Measurements from ENCODE around the gene ABCC10. TPM values are rescaled to one million over a fixed set of nuclear protein-coding genes. Genes with fewer than 3 reads are reported as not detected.
"Not testable (repeated sequence)": the region's sequence is repeated elsewhere in the genome, so short reads cannot be mapped to it uniquely, and the experiment has no call there.

ABCC10 gene
- total RNA-seq, 2 donors from 2014 or later: 12.5 to 13.7 TPM

DNA sequence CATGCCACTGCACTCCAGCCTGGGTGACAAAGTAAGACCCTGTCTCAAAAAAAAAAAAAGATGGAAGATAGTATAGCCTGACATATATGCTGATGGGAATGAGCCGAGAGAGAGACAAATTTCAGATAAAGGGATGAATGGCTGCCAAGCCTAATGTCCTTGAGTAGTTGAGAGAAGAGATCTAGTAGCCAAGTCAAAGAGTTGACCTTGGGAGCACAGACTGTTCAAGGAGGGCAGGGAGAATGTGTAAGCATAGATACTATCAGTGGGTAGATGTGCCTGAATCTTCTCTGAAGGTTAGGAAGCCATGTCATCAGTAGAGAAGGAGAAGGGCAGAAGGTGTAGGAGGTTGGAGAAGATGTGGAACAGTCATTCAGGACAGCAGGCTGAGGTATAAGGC is 20.0 kb upstream of the ABCC10 start:
- DNase-seq (no peak), ATAC-seq (no peak)
- intact Hi-C loops (cut with DNase I): no loop called here

DNA sequence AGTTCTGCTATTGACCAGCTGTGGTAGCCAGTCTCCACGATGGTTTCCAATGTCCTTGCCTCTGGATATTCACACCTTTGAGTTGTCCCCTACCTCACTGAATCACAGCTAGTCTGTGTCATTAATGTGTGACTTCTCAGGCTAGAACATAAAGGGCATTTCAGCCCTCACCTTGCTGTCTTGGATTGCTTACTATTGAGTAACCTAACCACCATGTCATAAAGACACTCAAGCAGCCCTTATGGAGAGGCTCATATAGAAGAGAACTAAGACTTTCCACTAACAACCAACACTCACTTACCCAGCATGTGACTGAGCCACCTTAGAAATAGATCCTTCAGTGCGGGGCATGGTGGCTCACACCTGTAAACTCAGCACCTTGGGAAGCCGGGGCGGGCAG is 19.1 kb upstream of the ABCC10 start:
- DNase-seq (no peak), ATAC-seq (no peak)
- intact Hi-C loops (cut with DNase I): no loop called here

DNA sequence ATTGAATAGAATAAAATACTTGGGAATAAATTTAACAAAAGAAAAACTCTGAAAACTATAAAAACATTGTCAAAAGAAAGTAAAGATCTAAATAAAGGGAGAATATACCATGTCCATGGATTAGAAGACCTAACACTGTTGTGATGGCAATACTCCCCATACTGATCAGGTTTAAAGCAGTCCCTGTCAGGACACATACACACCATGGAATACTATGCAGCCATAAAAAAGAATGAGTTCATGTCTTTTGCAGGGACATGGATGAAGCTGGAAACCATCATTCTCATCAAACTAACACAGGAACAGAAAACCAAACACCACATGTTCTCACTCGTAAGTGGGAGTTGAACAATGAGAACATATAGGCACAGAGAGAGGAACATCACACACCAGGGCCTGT is 16.6 kb upstream of the ABCC10 start:
- ATAC-seq; intact Hi-C loops (cut with DNase I); DNase-seq: not testable (repeated sequence)

DNA sequence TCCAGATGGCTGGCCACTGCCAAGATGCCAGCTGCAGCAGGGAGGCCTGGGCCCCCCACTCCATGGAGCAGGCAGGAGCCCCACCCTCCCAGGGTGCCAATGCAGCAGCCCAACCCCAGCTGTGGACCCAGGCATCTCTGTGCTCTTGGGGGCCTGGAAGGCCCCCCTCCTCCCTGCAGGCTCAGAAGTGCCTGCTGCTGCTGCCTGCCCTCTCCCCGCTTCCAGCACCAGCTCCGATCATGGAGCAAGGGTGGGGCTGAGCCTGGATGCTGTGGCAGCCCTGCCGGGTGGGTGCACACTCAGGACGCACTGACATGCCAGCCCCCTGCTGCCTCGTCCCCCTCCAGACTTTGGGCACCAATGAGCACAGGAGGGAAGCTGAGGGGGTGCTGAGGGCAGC is 14.8 kb upstream of the ABCC10 start:
- ATAC-seq (no peak), DNase-seq (no peak)
- intact Hi-C loops (cut with DNase I): no loop called here

DNA sequence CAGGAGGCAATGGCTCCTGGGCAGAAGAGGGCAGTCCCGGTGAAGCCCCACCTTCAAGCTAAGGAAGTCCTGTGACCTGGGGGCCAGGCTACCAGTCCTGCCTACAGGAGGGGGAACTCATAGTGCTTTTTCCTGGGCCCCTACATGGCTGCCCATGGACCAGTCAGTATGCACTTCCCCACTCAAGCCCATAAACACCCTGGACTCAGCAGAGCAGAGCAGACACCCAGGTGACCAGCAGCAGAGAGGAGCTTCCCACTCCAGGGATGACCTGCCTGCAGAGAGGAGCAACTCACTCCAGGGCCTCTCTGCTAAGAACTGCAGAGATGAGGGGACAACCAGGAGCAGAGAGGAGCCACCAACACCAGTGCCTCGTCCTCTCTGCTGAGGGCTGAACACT is 14.3 kb upstream of the ABCC10 start:
- ATAC-seq: no peak

DNA sequence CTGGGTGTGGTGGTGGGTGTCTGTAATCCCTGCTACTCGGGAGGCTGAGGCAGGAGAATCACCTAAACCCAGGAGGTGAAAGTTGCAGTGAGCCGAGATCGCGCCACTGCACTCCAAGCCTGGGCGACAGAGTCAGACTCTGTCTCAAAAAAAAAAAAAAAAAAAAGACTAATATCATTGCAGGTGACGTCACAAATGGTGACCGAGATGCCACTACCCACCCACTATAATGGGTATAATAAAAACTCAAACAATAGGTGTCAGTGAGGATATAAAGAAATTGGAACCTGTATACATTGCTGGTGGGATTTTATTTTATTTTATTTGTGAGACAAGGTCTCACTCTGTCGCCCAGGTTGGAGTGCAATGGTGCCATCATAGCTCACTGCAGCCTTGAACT is 12.1 kb upstream of the ABCC10 start:
- ATAC-seq; intact Hi-C loops (cut with DNase I): not testable (repeated sequence)

More for the DNA sequence above, 14.3 kb upstream of the ABCC10 start:
- DNase-seq: no peak
- intact Hi-C loops (cut with DNase I): no loop called here

DNA sequence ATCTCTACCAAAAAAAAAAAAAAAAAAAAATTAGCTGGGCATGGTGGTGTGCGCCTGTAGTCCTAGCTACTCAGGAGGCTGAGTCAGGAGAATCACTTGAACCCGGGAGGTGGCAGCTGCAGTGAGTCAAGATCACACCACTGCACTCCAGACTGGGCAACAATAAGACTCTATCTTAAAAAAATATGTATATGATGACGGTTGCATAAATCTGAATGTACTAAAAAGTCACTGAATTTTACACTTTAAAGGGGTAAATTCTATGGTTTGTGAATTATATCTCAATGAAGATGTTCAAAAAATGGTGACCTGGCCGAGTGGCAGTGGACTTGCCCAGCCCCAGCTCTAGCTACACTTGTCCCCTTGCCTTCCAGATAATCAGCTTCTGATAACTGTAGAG is 10.4 kb upstream of the ABCC10 start:
- no peak for DNase-seq
- intact Hi-C loops (cut with DNase I): no loop called here
- ATAC-seq: no peak

More for the DNA sequence above, 12.1 kb upstream of the ABCC10 start:
- DNase-seq: not testable (repeated sequence)

DNA sequence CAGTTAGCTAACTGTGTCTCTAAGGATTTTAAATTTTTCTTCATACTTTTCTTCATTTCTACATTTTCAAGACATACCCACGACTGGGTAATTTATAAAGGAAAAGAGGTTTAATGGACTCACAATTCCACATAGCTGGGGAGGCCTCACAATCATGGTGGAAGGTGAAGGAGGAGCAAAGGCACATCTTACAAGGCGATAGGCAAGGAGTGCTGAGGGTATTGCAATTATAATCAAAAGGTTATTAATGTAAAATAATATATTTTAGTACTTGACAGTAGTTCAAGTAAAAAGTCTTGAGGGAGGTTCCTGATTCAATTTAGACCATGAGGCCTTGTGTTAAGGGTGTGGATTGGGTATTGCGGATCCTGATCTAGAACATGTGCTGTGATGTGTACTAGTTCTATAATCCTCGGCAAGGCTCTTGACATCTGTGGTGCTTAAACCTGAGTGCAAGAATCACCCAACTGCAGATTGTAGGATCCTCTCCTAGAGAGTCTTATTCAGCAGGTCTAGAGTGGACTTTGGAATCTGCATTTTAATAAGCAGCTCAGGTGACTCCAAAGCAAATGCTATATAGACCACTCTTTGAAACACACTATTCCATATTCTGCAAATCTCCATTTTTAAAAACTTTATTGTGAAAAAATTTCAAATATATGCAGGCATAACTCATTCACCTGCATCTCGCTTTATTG is 7.2 kb upstream of the ABCC10 start:
- DNase-seq: no peak
- intact Hi-C loops (cut with DNase I): no loop called here
- ATAC-seq: no peak

DNA sequence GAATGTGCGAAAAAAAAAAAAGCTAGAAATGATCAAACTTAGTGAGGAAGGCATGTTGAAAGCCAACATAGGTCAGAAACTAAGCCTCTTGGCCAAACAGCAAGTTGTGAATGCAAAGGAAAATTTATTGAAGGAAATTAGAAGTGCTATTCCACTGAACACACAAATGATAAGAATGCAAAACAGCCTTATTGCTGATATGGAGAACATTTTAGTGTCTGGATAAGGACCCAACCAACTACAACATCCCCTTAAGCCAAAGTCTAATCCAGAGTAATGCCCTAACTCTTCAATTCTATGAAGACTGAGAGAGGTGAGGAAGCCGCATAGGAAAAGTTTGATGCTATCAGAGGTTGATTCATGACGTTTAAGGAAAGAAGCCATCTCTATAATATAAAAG is 5.5 kb upstream of the ABCC10 start:
- intact Hi-C loops (cut with DNase I): no loop called here
- DNase-seq (no peak), ATAC-seq (no peak)

DNA sequence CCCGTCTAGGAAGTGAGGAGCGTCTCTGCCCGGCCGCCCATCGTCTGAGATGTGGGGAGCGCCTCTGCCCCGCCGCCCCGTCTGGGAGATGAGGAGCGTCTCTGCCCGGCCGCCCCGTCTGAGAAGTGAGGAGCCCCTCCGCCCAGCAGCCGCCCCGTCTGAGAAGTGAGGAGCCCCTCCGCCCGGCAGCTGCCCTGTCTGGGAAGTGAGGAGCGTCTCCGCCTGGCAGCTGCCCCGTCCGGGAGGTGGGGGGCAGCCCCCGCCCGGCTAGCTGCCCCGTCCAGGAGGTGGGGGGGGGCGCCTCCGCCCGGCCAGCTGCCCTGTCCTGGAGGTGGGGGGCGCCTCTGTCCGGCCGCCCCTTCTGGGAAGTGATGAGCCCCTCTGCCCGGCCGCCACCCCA is 2.3 kb upstream of the ABCC10 start:
- intact Hi-C loops (cut with DNase I): loop anchor here in 1 of 2 donors (5.0 kb wide), 1 partner anchor 53 kb away; no protein-coding TSS in a partner anchor
- not testable (repeated sequence) for DNase-seq, ATAC-seq

DNA sequence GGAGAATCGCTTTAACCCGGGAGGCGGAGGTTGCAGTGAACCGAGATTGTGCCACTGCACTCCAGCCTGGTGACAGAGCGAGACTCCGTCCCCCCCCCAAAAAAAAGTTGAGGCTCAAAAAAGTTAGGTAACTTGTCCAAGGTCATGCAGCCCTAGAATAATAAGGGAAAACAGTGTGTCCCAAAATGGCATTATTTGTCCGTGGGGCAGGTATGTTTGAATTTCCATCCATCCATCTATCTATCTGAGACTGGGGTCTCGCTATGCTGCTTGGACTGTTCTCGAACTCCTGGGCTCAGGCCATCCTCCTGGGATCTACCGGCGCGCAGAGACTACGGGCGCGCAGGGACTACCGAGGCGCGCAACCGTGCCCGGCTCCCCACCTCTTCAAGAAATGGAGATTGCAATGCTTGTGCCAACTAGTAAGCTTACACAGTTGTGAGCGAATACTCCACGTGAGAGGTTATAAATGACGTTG is 374 bp upstream of the ABCC10 start:
- DNase-seq (no peak), ATAC-seq (no peak)
- intact Hi-C loops (cut with DNase I): loop anchor here in 1 of 2 donors (5.0 kb wide), 1 partner anchor 55 kb away; no protein-coding TSS in a partner anchor

DNA sequence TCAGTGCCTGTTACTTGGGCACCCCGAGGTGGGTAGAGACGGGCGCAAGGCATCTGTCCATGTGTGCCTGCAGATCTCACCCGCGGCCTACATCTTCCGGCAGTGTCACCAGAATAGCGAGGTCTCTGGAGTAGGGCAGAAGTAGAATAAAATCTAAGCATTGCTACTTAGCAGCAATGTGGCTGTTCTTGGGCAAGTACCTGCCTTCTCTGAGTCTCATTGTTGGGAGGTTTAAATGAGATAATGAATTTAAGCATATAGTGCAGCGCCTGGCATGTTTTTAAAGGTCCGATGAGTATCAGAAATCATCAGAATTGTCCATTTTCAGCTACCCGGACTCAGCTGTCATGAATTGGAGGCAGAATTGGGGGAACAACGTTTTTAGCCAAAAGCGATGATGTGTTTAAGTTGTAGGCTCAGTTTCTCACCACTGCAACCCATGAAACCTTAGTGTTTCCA is 800 bp downstream of the ABCC10 start:
- intact Hi-C loops (cut with DNase I): loop anchor here in 1 of 2 donors (5.0 kb wide), 1 partner anchor 56 kb away; no protein-coding TSS in a partner anchor
- ATAC-seq (no peak), DNase-seq (no peak)

DNA sequence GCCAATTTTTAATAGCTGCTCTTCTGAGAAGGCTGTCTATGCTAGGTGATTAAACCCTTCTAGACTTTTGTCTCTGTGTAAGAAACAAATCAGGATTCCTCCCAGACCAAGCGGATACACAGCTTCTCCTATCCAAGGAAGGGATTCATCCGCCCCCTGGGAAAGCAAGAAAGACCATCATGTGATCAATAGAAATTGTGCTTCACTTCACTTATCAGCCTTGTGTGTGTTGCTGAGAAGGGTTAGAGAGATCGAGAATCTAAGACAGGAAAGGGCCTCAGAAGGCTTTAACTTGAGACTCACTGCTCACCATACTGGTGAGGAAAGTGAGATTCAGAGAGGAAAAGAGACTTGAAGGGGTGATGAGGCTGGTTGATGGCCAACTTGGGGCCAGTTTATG is 1.5 kb downstream of the ABCC10 start:
- DNase-seq (no peak), ATAC-seq (no peak)
- intact Hi-C loops (cut with DNase I): loop anchor here in 1 of 2 donors (5.0 kb wide), 1 partner anchor 57 kb away; no protein-coding TSS in a partner anchor

DNA sequence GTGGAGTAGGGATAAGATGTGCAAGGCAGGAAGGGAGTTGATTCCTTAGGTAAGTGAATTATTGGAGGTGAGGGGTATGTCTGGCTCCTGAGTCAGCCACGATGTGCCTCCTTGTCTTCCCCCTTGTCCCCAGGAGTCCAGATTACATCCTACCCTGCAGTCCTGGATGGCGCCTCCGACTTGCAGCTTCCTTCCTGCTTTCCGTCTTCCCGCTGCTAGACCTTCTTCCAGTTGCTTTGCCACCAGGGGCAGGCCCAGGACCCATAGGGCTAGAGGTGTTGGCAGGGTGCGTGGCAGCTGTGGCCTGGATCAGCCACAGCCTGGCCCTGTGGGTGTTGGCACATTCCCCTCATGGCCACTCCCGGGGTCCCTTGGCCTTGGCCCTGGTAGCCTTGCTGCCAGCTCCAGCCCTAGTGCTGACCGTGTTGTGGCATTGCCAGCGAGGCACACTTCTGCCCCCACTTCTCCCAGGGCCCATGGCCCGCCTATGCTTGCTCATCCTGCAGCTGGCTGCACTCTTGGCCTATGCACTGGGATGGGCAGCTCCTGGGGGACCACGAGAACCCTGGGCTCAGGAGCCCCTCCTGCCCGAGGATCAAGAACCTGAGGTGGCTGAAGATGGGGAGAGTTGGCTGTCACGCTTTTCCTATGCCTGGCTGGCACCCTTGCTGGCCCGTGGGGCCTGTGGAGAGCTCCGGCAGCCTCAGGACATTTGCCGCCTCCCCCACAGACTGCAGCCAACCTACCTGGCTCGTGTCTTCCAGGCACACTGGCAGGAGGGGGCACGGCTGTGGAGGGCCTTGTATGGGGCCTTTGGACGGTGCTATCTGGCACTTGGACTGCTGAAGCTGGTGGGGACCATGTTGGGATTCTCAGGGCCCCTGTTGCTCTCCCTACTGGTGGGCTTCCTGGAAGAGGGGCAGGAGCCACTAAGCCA is 4.9 kb downstream of the ABCC10 start:
- no peak for ATAC-seq
- no peak for DNase-seq
- intact Hi-C loops (cut with DNase I): no loop called here

DNA sequence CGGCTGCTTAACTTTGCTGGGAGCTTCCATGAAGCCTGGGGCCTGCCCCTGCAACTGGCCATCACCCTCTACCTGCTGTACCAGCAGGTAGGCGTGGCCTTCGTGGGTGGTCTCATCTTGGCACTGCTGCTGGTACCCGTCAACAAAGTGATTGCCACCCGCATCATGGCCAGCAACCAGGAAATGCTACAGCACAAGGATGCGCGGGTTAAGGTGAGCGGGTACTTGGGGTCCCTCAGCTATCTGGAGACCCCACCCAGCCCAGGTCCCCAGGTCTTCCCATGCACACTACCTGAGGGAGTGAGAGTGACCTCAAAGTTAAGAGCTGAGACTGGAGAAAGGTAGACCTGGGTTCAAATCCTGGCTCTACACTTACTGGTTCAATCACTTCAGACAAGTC is 5.8 kb downstream of the ABCC10 start:
- DNase-seq (no peak), ATAC-seq (no peak)
- intact Hi-C loops (cut with DNase I): no loop called here

DNA sequence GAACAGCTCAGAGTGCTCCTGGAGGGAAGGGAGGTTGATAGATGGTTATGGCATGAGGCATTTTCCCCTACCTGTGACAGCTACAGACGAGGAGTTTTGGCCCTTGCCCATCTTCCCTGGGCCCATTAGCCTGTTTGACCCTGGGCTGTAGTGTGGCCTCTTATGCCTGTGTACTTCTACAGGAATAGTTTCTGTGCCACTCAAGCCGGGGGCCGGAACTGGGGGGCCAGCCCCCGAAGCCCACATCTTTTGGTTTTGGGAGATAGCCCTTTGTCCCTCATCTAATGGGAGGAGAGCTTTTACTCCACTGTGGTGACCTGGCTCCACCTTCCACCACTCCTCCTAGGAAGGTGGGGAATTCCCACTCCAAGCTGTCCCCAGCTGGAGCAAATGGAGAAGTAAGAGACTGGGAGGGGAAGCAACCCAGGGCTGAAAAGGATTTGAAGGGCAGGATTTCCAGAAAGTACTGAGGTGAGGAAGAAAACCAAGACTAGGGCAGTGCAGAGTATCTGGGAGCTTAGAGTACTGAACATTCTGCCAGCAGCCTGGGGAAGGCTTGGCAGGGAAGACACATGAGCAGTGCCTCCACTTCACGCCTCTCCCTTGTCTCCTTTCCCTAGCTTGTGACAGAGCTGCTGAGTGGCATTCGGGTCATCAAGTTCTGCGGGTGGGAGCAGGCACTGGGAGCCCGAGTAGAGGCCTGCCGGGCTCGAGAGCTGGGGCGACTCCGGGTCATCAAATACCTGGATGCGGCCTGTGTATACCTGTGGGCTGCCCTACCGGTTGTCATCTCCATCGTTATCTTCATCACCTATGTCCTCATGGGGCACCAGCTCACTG is 6.9 kb downstream of the ABCC10 start:
- intact Hi-C loops (cut with DNase I): no loop called here
- DNase-seq (peak; percentile 42), ATAC-seq (peak; percentile 45 to 64)

DNA sequence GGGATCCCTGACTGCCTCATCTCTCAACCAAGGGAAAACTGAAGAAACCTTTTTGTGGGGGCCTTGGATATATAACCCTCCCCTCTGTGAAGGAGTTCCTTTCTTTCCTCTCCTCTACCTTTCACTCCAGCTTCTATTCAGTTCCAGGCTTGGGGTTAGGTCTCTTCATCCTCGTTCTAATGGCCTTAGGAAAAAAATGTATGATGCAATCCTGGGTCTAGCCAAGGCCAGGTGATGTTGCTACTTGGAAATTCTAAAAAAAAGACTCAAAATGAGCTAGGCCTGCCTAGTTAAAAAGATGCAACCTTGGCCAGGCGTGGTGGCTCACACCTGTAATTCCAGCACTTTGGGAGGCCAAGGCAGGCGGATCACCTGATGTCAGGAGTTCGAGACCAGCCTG is 7.6 kb downstream of the ABCC10 start:
- DNase-seq (no peak), ATAC-seq (no peak)
- intact Hi-C loops (cut with DNase I): no loop called here

DNA sequence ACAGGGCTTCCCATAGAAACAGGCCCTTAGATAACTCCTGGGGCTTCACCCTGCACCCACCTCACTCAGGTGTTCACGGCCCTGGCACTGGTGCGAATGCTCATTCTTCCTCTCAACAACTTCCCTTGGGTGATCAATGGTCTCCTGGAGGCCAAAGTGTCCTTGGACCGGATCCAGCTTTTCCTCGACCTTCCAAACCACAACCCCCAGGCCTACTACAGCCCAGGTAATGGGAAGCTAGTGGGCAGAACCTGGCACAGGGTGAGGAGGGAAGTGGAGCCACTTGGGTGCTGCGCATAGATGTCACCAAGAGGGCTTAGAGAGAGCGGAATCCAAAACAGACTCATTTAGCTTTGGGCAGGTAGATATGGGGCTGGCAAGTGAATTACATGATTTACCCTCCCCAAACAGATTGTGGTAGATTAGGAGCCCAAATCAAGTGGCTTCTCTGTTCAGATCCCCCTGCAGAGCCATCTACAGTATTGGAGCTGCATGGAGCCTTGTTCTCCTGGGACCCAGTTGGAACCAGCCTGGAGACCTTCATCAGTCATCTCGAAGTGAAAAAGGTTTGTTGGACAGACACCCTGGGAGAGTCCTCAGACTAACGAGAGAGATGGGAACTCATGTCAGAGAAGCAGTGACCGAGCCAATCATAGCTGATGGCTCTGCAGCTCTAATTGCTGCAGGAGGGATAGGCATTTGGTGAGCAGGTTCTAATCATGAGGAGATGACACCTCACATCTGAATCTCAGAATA is 8.5 kb downstream of the ABCC10 start:
- DNase-seq (no peak), ATAC-seq (no peak)
- intact Hi-C loops (cut with DNase I): no loop called here
